Adipose tissue (tissue), 3 donors: Measurements from ENCODE around the gene S100A10. TPM values are rescaled to one million over a fixed set of nuclear protein-coding genes. Genes with fewer than 3 reads are reported as not detected.

Experiments used
- H3K27ac ChIP-seq: one replicate; pipeline ENCODE4 v1.5.1; 2013; ENCODE audit warnings: low read depth, low read length
- WGBS, 3 donors: extraction: QIAGEN DNeasy Blood & Tissue Kit; methylation state at CpG; one replicate each; pipeline ENCODE4 v1.1.7; 2013; 5-methylcytosine and 5-hydroxymethylcytosine counted together
- polyA plus RNA-seq, 3 donors: library from polyadenylated mRNA; stranded (reverse); fragments of 200-250 nt; gene quantifications; one replicate each; pipeline ENCODE4 v1.2.3, GENCODE V29; 2013
- donor health status: healthy with polysubstance abuse.
- donor health status: Bipolar disorder and iron deficiency.
- donor health status: healthy.

Gene S100A10
- 1,000 to 10,000 TPM in 1 of 3 donors, 100 to 1,000 TPM in 1, 10 to 100 TPM in 1; 77.9 to 1,006 (median 392) TPM for polyA plus RNA-seq

DNA sequence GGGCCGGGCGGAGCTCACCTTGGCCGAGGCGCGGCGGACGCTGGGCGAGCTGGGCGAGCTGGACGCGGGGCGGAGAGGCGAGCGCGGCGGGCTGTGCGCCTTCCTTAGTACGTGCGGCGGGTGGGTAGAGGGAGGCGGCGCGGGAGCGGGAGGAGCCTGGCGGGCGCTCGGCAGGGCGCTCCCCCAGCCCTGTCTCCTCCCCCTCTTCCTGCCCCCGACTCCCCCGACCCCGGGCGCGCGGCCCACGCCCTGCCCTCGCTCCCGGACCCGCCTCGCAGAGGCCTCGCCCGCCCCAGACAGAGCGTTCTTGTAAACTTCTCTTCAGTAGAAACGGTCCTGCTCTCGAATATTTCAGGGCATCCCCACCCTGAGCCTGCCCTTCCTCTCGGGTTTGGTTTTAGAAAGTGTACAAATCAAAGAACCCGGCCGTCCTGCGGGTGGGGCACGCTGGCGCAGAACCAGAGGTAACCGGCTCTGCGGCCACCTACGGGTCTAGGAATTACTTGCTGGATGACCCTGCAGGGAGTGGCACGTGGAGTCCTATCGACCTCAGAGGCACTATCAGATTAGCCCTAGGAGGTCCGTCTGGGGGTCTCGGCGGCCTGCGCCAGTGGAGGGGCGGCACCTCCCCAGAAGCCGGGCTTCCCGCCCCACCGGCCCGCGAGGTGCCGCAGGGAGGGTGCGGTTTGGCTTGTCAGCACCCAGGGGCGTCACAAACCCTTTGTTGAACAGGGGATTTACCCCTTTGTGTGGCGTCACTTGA lies at the start of gene S100A10:
TSS of gene S100A10 (minus strand) at position 126 of the 763 bp plus-strand sequence. CDS start 7,629 bp downstream, outside the sequence.
- H3K27ac ChIP-seq = peak within 1 kb of the TSS; percentile 71
- WGBS, 3 donors = 2 to 6% (median 2%) methylated on average over 37 to 68 of the region's 69 CpGs

DNA sequence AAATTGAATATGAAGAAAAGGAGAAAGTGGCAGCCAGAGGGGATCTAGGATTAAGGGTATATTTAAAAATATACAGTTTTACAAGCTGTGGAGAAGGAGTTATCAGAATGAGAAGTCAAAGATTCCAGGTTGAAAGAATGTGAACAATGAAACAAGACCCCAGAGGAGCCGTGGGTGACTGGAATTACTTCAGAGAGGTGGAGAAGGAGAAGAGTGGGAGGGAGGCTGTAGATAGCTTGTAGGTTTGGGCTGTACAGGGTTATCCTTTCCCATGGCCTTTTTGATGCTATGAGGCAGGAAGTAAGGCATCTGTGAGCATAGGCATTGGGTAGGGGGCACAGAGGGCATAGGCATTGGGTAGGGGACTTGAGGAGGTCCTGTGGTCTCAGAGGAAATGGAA lies 48.4 kb upstream of the S100A10 start:
- no peak overlapping the region for H3K27ac ChIP-seq
- 60 to 80% (median 67%) methylated on average over 1 of the region's 1 CpG for WGBS, 3 donors

DNA sequence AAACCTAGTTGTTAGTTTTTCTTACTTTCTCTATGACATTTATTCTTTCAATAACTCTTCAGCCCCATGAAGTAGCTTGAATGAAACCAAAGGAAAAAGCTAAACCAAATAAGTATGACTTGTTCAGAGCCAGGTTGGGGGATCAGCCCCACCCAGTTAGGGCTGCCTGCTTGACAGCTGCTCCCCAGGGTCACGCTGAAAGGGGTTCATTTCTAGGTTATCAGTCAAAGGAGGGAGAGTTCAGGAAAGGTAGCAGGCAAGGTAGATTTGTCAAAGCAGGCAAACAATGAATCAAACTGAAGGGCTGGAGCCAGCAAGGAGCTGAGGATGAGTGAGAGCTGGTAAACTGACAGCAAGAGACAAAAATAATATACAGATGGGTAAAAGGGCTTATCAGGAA lies 46.2 kb upstream of the S100A10 start:
- H3K27ac ChIP-seq = no peak overlapping the region
- 48 to 86% (median 71%) methylated on average over 1 of the region's 1 CpG for WGBS, 3 donors

DNA sequence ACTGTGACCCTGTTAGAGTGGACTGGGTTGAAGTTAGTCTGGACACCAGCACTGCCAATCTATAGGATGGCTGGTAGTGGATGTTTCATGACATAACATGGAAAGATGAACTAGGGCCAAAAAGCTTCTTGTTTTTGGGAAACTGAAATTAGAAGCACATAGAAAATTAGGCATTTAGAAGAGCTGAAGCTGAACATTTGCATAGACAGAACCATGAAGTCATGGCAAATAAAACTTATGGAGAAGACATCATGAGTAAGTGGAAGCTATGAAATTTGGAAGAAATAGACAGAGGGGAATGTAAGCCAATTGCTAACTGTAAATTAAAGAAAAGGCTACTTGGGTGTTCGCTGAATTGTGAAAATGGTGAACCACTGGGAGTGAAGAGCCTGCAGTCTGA lies 45.8 kb upstream of the S100A10 start:
- no peak overlapping the region for H3K27ac ChIP-seq
- 91 to 99% (median 96%) methylated on average over 1 of the region's 1 CpG for WGBS, 3 donors

GRCh38 chr1:152038871-152039270 lies 45.2 kb upstream of the S100A10 start:
- WGBS, 3 donors = 82 to 94% (median 88%) methylated on average over 10 of the region's 10 CpGs
- no peak overlapping the region for H3K27ac ChIP-seq

DNA sequence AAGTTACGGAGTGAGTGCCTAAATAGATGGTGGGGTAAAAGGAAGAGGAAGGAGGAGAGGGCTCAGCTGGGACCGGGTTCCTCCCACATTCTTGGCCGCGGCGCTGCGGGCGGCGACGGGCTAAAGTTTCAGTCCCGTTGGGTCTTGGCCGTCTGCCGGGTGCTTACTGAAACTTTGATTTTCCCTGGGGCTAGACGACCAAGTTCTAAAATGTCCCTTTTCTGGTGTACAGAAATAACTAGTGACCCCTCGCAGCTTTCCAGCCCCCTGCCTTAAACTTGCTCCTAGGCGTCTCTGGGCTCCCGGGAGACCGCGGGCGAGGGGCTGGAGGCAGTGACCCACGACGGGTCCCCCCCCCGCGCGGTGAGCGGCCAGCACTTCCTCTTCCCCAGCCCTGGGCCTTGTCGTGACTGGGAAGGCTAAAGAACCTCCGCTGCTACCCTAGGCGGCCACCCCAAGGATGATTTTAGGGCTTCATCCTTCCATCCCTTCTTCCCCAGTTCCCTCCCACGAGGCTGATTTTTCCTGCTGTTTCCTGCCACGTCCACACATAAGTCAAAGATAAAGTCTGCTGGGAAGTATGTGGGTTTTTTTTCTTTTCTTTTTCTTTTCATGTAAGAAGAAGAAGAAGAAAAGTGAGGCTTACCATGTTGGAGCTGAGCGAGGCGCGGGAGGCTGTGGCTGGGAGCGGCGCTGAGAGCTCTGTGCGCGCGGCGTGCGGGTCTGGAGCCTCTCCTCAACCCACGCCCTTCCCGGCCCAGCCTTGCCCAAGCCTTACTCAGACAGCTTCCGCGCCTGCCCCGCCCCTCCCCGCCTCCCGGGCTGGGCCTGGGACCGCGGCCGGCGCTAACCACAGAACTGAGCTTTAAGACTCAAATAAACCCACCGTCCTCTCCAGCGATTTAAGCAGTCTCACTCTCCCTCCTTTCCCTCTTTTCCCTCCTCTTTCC lies 42.9 kb upstream of the S100A10 start, which contains the start of gene S100A11:
TSS of gene S100A11 (minus strand) at position 738 of the 950 bp plus-strand sequence. CDS start at position 649, 89 bp downstream.
- peak within 1 kb of the TSS; percentile 90 for H3K27ac ChIP-seq
- WGBS, 3 donors = 0 to 1% (median 1%) methylated on average over 53 of the region's 53 CpGs

DNA sequence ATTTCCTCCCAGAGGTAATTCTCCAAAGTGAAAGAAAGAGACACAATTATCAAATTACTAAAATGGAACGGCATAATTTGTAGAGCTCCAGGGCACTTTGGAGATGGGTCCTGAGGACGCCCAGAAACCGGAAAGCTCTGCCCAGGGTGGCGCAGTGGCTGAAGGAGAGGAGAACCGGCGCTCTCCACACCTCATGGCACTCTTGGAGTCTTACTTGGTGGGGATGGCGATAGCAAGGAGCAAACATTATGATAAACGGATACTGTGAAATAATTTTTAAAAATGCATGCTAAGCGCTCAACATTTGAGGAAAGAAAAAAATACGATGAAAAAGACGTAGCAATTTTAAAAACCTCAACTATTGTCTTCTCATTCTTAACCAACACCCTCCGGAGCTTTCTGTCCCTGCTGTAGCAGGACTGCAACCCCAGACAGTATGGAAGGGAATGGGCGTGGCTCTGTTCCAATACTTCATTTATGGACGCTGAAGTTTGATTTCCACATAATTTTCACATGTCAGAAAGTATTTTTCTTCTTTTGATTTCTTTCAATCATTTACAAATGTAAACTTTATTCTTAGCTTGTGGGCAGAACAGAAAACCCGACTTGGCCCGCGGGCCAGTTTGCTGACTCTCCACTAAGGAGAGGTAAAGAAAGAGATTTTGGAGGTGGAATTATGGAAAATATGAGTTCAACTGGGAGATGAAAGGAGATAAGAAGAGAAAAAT lies 42.0 kb upstream of the S100A10 start:
- WGBS, 3 donors = 14 to 42% (median 21%) methylated on average over 17 of the region's 17 CpGs
- peak overlapping the region; percentile 90 for H3K27ac ChIP-seq

- 7 to 14% (median 8%) methylated on average over 8 of the region's 8 CpGs for WGBS, 3 donors
- no peak overlapping the region for H3K27ac ChIP-seq
These were observed 41.2 kb upstream of the S100A10 start for GRCh38 chr1:152034654-152035538.

GRCh38 chr1:152034324-152034653 lies 40.6 kb upstream of the S100A10 start:
- 41 to 74% (median 48%) methylated on average over 1 of the region's 1 CpG for WGBS, 3 donors
- no peak overlapping the region for H3K27ac ChIP-seq

DNA sequence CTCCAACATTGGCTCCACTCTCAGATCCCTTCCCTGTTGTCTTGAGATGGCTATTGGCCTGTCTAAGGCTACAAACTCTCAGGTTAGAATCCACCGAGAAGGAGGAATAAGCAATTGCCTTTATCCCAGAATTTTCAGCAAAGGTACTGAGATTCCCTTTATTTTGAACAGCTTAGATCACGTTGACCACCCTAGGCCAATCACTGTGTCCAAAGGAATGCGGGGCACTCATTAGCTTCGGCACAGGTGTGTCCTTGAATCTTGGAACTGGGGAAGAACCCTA lies 36.2 kb upstream of the S100A10 start:
- 86 to 88% (median 86%) methylated on average over 4 of the region's 4 CpGs for WGBS, 3 donors
- H3K27ac ChIP-seq = no peak overlapping the region

GRCh38 chr1:152029144-152029928 lies 35.7 kb upstream of the S100A10 start:
- H3K27ac ChIP-seq = no peak overlapping the region
- WGBS, 3 donors = 55 to 88% (median 55%) methylated on average over 8 of the region's 8 CpGs

DNA sequence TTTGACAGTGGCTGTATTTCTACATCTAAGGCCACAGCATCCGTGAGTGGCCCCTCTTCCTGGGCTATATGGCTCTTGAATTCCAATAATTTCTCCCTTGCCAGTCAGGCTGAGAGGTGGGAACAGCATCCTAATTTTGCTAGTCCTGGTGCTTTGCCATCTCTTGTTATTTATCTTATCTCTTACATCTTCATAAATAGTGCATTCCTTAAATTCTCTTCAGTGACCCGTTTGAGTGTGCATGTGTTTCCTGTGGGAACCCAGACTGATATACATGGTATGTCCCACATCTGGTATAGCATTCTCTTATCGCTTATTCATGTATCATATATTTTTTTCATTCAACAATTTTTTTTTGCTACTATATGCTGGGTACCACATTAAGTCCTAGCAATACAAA lies 33.2 kb upstream of the S100A10 start:
- H3K27ac ChIP-seq = no peak overlapping the region
- WGBS, 3 donors = 44 to 52% (median 50%) methylated on average over 3 of the region's 3 CpGs

- H3K27ac ChIP-seq = no peak overlapping the region
- 53 to 86% (median 77%) methylated on average over 4 of the region's 4 CpGs for WGBS, 3 donors
These were observed 30.6 kb upstream of the S100A10 start for GRCh38 chr1:152024223-152024622.

GRCh38 chr1:152023221-152023620 lies 29.6 kb upstream of the S100A10 start:
- 89 to 96% (median 93%) methylated on average over 4 of the region's 4 CpGs for WGBS, 3 donors
- H3K27ac ChIP-seq = no peak overlapping the region

- H3K27ac ChIP-seq = no peak overlapping the region
These were observed 28.8 kb upstream of the S100A10 start for GRCh38 chr1:152022474-152022873.

GRCh38 chr1:152021569-152021968 lies 27.9 kb upstream of the S100A10 start:
- 80 to 85% (median 85%) methylated on average over 7 of the region's 7 CpGs for WGBS, 3 donors

More at GRCh38 chr1:152022474-152022873, 28.8 kb upstream of the S100A10 start:
- 70 to 84% (median 83%) methylated on average over 3 of the region's 3 CpGs for WGBS, 3 donors

GRCh38 chr1:152020849-152021248 lies 27.2 kb upstream of the S100A10 start:
- WGBS, 3 donors = 64 to 67% (median 65%) methylated on average over 3 of the region's 3 CpGs
- no peak overlapping the region for H3K27ac ChIP-seq

More at GRCh38 chr1:152021569-152021968, 27.9 kb upstream of the S100A10 start:
- H3K27ac ChIP-seq = no peak overlapping the region
